Parathyroid adenoma (tissue), 2 donors: ENCODE results near the gene ZDHHC19.
"Not testable (repeated sequence)": the region's sequence is repeated elsewhere in the genome, so short reads cannot be mapped to it uniquely, and the experiment has no call there.

ENCODE experiments used
- H2AFZ ChIP-seq: fragments of 300-600 bp; sonication (generic); one replicate; pipeline ENCODE4 v1.7.0; 2017; ENCODE audit warnings: antibody characterized with exemption, mild to moderate bottlenecking
- H3K27ac ChIP-seq: fragments of 300-600 bp; sonication (generic); one replicate; pipeline ENCODE4 v1.7.0; 2017
- H3K27me3 ChIP-seq: fragments of 300-600 bp; sonication (generic); one replicate; pipeline ENCODE4 v1.7.0; 2017; ENCODE audit warnings: low read length; ENCODE audit not compliant: control insufficient read depth, insufficient read depth
- H3K36me3 ChIP-seq: fragments of 300-600 bp; sonication (generic); one replicate; pipeline ENCODE4 v1.7.0; 2017; ENCODE audit warnings: low read length; ENCODE audit not compliant: control insufficient read depth, insufficient read depth
- H3K4me1 ChIP-seq: fragments of 300-600 bp; sonication (generic); one replicate; pipeline ENCODE4 v1.7.0; 2017; ENCODE audit warnings: control low read depth
- H3K4me2 ChIP-seq: fragments of 300-600 bp; sonication (generic); one replicate; pipeline ENCODE4 v1.7.0; 2017; ENCODE audit warnings: low read length
- H3K4me3 ChIP-seq: fragments of 300-600 bp; sonication (generic); one replicate; pipeline ENCODE4 v1.7.0; 2017; ENCODE audit warnings: low read depth, low read length
- H3K79me2 ChIP-seq: fragments of 300-600 bp; sonication (generic); one replicate; pipeline ENCODE4 v1.7.0; 2017; ENCODE audit warnings: control low read depth
- H3K9ac ChIP-seq: fragments of 300-600 bp; sonication (generic); one replicate; pipeline ENCODE4 v1.7.0; 2017; ENCODE audit warnings: mild to moderate bottlenecking
- H3K9me3 ChIP-seq: fragments of 300-600 bp; sonication (generic); one replicate; pipeline ENCODE4 v1.7.0; 2017; ENCODE audit warnings: low read length; ENCODE audit not compliant: control insufficient read depth
- CTCF ChIP-seq: fragments of 300-600 bp; sonication (generic); IDR thresholded peaks from one replicate; pipeline ENCODE4 v1.7.0; 2017; ENCODE audit warnings: antibody characterized with exemption, mild to moderate bottlenecking
- donor health status: primary hyperparathyroidism.

ZDHHC19 gene

DNA sequence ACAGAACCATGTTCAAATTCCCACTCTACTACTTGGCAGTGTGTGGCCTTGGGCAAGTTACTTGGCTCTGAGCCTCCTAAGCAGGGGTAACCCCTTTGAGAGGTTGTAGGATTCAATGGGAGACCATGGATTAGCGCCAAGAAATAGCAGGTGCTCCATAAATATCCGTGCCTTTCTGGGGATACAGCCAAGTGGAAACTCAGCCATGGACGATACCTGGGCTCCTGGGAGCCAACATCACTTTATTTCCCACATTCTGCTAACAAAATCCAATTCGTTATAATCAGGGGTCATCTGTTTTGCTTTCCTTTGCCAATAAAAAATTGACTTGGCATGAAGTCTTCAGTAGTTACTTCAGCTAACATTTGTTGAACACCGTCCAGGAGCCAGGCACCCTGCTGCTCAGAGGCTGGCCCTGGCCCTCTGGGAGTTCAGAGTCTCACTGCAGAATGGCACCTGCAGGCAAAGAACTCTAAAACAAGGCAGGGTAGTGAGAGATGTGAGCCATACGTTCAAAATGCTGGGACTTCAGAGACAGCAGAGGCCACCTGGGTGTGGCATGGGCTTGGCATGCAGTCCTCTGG, 42.3 kb downstream of the ZDHHC19 start:
- Histone ChIP-seq H3K4me3 (no peak overlapping the region), H3K9ac (no peak overlapping the region), H3K27ac (no peak overlapping the region), H3K27me3 (no peaks in the 10 kb centered on the region), H3K4me2 (no peak overlapping the region), H3K36me3 (no peaks in the 10 kb centered on the region), H2AFZ (no peak overlapping the region), H3K79me2 (no peaks in the 10 kb centered on the region), H3K9me3 (no peaks in the 10 kb centered on the region), H3K4me1 (no peaks in the 10 kb centered on the region)
- no peak for TF ChIP-seq CTCF

DNA sequence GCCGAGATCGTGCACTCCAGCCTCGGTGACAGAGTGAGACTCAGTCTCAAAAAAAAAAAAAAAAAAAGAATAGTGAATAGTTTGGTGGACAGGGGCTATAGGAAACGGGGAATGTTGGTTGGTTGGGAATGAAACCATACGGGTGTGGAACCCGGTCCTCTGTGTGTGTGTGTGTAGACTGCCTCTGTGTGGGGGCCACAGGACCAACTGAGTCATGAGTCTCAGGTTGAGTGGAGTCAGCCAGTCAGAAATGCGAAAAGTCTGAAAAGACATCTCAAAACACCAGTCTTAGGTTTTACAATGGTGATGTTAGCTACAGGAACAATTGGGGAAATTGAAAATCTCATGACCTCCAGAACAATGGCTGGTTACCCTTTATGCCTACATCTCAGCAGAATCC, 44.5 kb downstream of the ZDHHC19 start:
- Histone ChIP-seq H3K27me3 (no peaks in the 10 kb centered on the region), H3K9me3 (no peaks in the 10 kb centered on the region), H2AFZ (no peak overlapping the region), H3K9ac (no peak overlapping the region), H3K4me1 (no peaks in the 10 kb centered on the region), H3K79me2 (no peaks in the 10 kb centered on the region), H3K36me3 (no peaks in the 10 kb centered on the region), H3K4me2 (no peak overlapping the region), H3K27ac (no peak overlapping the region), H3K4me3 (no peak overlapping the region)
- TF ChIP-seq CTCF: no peak

DNA sequence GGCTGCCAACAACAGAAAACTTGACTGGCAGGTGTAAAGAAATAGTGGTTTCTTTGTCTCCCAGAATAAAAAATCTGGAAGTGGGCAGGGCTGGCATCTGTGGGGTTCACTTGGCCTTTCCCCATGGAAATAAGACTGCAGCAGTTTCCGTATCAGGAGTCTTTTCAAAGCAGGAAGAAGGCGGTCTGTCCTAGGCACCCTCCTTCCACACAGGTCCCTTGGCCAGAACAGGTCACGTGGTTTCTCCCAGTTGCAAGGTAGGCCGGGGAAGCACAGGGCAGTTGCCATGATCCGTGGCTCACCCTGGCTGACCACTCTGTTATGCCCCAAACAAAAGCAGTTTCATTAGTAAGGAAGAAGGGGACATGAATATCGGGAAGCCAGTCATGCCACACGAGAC, 45.4 kb downstream of the ZDHHC19 start:
- no peak for TF ChIP-seq CTCF
- no peaks in the 10 kb centered on the region for H3K79me2 ChIP-seq
- H3K4me3 ChIP-seq: no peak overlapping the region
- no peaks in the 10 kb centered on the region for H3K4me1 ChIP-seq
- no peaks in the 10 kb centered on the region for H3K9me3 ChIP-seq
- no peak overlapping the region for H2AFZ ChIP-seq
- H3K4me2 ChIP-seq: no peak overlapping the region
- no peaks in the 10 kb centered on the region for H3K27me3 ChIP-seq
- H3K27ac ChIP-seq: no peak overlapping the region
- H3K9ac ChIP-seq: no peak overlapping the region
- no peaks in the 10 kb centered on the region for H3K36me3 ChIP-seq

DNA sequence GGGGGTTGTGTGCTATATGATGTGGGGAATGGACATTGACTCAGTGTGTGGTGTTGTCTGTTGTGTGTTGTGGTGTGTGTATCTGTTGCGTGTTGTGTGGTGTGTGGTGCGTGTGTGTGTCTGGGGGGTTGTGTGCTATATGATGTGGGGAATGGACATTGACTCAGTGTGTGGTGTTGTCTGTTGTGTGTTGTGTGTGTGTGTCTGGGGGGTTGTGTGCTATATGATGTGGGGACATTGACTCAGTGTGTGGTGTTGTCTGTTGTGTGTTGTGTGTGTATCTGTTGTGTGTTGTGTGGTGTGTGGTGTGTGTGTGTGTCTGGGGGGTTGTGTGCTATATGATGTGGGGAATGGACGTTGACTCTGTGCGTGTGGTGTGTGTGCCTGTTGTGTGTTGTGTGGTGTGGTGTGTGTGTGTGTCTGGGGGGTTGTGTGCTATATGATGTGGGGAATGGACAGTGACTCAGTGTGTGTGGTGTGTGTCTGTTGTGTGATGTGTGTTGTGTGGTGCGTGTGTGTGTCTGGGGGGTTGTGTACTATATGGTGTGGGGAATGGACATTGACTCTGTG, 46.1 kb downstream of the ZDHHC19 start:
- not testable (repeated sequence) for H3K27ac ChIP-seq, H2AFZ ChIP-seq, H3K27me3 ChIP-seq, H3K79me2 ChIP-seq, H3K9ac ChIP-seq, H3K4me1 ChIP-seq, H3K4me2 ChIP-seq, H3K9me3 ChIP-seq, H3K36me3 ChIP-seq, H3K4me3 ChIP-seq

DNA sequence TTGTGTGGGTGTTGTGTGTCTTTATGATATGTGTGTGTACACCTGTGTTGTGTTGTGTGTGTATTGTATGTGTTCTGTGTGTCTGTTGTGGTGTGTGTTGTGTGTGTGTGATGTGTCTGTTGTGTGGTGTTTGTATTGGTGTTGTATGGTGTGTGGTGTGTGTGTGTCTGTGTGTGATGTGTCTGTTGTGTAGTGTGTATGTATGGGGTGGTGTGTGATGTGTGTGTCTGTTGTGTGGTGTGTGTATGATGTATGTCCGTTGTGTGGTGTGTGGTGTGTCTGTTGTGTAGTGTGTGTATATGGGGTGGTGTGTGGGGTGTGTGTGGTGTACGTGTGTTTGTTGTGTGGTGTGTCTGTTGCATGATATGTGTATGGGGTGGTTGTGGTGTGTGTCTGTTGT, 46.6 kb downstream of the ZDHHC19 start:
- TF ChIP-seq CTCF: no peak
- no peaks in the 10 kb centered on the region for H3K36me3 ChIP-seq
- no peak overlapping the region for H3K4me2 ChIP-seq
- no peaks in the 10 kb centered on the region for H3K4me1 ChIP-seq
- H3K9me3 ChIP-seq: no peaks in the 10 kb centered on the region
- no peak overlapping the region for H3K27ac ChIP-seq
- no peak overlapping the region for H2AFZ ChIP-seq
- H3K4me3 ChIP-seq: no peak overlapping the region
- no peak overlapping the region for H3K9ac ChIP-seq
- H3K27me3 ChIP-seq: no peaks in the 10 kb centered on the region
- H3K79me2 ChIP-seq: no peaks in the 10 kb centered on the region
